GM19395 (cell line): ENCODE data around the gene RANBP17.
"Not testable (repeated sequence)": the region's sequence is repeated elsewhere in the genome, so short reads cannot be mapped to it uniquely, and the experiment has no call there.

Experiments
- ATAC-seq: cut with Tn5 transposase; IDR thresholded peaks from one replicate; pipeline ENCODE4 v1.9.1; 2021; ENCODE audit warnings: mild to moderate bottlenecking, moderate library complexity; ENCODE audit not compliant: unreplicated experiment

RANBP17 gene

GRCh38 chr5:170937914-170938313 lies 76.1 kb downstream of the RANBP17 start:
- ATAC-seq, result no peak

GRCh38 chr5:170939178-170939577 lies 77.4 kb downstream of the RANBP17 start:
- ATAC-seq, result no peak

GRCh38 chr5:170941788-170942187 lies 80.0 kb downstream of the RANBP17 start:
- ATAC-seq, result no peak

- no peak for ATAC-seq
Measured at GRCh38 chr5:170945275-170945674, 83.5 kb downstream of the RANBP17 start.

GRCh38 chr5:170960567-170960966 lies 98.7 kb downstream of the RANBP17 start:
- ATAC-seq, result no peak

GRCh38 chr5:170963521-170963920 lies 101.7 kb downstream of the RANBP17 start:
- no peak for ATAC-seq

- ATAC-seq, result no peak
Measured at GRCh38 chr5:170974461-170974860, 112.6 kb downstream of the RANBP17 start.

GRCh38 chr5:170980261-170980660 lies 118.4 kb downstream of the RANBP17 start:
- not testable (repeated sequence) for ATAC-seq

GRCh38 chr5:170985486-170985885 lies 123.7 kb downstream of the RANBP17 start:
- ATAC-seq, result no peak

- no peak for ATAC-seq
Measured at GRCh38 chr5:170986598-170986997, 124.8 kb downstream of the RANBP17 start.

GRCh38 chr5:170993476-170993875 lies 131.7 kb downstream of the RANBP17 start:
- no peak for ATAC-seq

GRCh38 chr5:171010086-171010485 lies 148.3 kb downstream of the RANBP17 start:
- no peak for ATAC-seq

- ATAC-seq, result no peak
Measured at GRCh38 chr5:171010816-171011215, 149.0 kb downstream of the RANBP17 start.

GRCh38 chr5:171023508-171023907 lies 161.7 kb downstream of the RANBP17 start:
- ATAC-seq, result no peak

- ATAC-seq, result no peak
Measured at GRCh38 chr5:171024084-171024483, 162.3 kb downstream of the RANBP17 start.

GRCh38 chr5:171029401-171029800 lies 167.6 kb downstream of the RANBP17 start:
- no peak for ATAC-seq

GRCh38 chr5:171031977-171032376 lies 170.2 kb downstream of the RANBP17 start:
- ATAC-seq, result no peak

- ATAC-seq, result no peak
Measured at GRCh38 chr5:171032435-171032973, 170.7 kb downstream of the RANBP17 start.

GRCh38 chr5:171041893-171042292 lies 180.1 kb downstream of the RANBP17 start:
- not testable (repeated sequence) for ATAC-seq

GRCh38 chr5:171050916-171051315 lies 189.1 kb downstream of the RANBP17 start:
- ATAC-seq, result no peak

- ATAC-seq, result no peak
Measured at GRCh38 chr5:171055875-171056454, 194.1 kb downstream of the RANBP17 start.

GRCh38 chr5:171067540-171068130 lies 205.8 kb downstream of the RANBP17 start:
- ATAC-seq, result no peak

- ATAC-seq, result no peak
Measured at GRCh38 chr5:171074747-171075146, 212.9 kb downstream of the RANBP17 start.
